GM12873 (cell line): Measurements from ENCODE around the gene M1AP.

Source experiments
- CTCF ChIP-seq: IDR thresholded peaks from 2 replicates; pipeline ENCODE4 v1.5.1; 2012; ENCODE audit warnings: low read depth, mild to moderate bottlenecking, moderate library complexity, low read length, control low read depth; ENCODE audit not compliant: insufficient read depth; ENCODE audit errors: missing control alignments

The M1AP gene

GRCh38 chr2:74573747-74574562 lies 74.2 kb downstream of the M1AP start:
- no peak for TF ChIP-seq CTCF

- TF ChIP-seq CTCF = peak; percentile 58
These were observed 75.8 kb downstream of the M1AP start for GRCh38 chr2:74572178-74572925.

- TF ChIP-seq CTCF = no peak
These were observed 77.1 kb downstream of the M1AP start for GRCh38 chr2:74571058-74571457.

- no peak for TF ChIP-seq CTCF
These were observed 78.4 kb downstream of the M1AP start for GRCh38 chr2:74569686-74570085.

- TF ChIP-seq CTCF = no peak
These were observed 80.2 kb downstream of the M1AP start for GRCh38 chr2:74567881-74568280.

GRCh38 chr2:74566754-74567085 lies 81.4 kb downstream of the M1AP start:
- TF ChIP-seq CTCF = no peak

GRCh38 chr2:74566076-74566753 lies 81.9 kb downstream of the M1AP start:
- TF ChIP-seq CTCF = no peak
